Measurements from ENCODE around the gene RNF207.

The RNF207 gene

DNA sequence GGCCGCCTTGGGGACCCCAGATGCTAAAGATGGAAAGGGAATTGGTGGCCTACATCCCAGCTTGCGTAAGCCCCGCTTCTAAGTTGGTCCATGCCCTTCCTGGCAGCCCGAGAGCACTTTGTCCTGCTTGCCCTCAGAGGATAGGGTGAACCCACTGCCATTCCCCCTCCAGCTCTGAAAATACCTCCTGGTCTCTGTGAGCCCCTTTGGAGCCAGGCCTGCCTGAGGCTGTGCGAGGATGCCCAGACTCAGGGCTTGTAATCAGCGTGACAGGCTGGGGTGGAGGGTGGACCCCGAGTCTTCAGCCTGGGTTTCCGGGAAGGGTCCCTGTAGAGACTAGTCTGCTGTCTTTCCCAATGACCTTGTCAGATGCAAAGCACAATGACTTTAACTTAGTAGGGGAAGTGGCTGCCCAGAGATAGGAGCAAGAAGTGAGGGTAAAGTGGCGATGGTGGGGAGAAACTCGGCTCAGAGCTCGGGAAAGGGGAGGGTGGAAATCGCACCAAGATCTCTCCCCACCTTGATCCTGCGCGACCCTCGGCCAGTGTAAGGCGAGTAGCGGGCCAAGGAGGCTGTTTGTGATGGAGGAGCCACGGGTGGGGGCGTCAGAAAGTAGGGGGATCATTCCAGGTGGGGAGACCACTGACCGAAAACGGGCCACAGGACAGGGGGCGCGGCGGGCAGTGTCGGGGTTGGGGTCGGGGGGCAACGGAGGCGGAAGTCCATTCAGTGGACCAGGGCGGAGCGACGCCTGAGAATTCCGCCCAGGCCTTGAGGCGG, 35.4 kb downstream of the RNF207 start:
- H3K36me3 ChIP-seq (ENCODE audit: control insufficient read depth in 4 of 4, insufficient read depth in 4 of 4, low read length in 3 of 4) = no peaks in the 10 kb centered on the region
- H3K27ac ChIP-seq (ENCODE audit: insufficient read depth in 1 of 2, low read depth in 1 of 2, low read length in 2 of 2, poor library complexity in 1 of 2, severe bottlenecking in 2 of 2) = no peak overlapping the region
- H3K27me3 ChIP-seq (replicated peaks in 2 of 5; ENCODE audit: control insufficient read depth in 4 of 5, insufficient read depth in 5 of 5, low read length in 4 of 5) = peaks cover 0 to 88% (median 33%) of the 10 kb centered on the region in 5 experiments
- ChIA-PET POLR2A (no interaction called here), CTCF (interaction anchor here (0.8 kb wide), 1 partner anchor 163 kb away, joined by 3 read pairs; no protein-coding TSS in a partner anchor)
- 10% methylated on average over 26 of the region's 33 CpGs for WGBS (ENCODE audit: insufficient coverage)
- peaks cover 0 to 27% (median 18%) of the 10 kb centered on the region in 4 experiments for H3K4me1 ChIP-seq (ENCODE audit: control extremely low read depth in 1 of 4, control insufficient read depth in 4 of 4, insufficient read depth in 4 of 4, low read length in 3 of 4)
- no peaks in the 10 kb centered on the region for H3K9me3 ChIP-seq (ENCODE audit: control extremely low read depth in 1 of 5, control insufficient read depth in 4 of 5, insufficient read depth in 2 of 5, low read depth in 1 of 5, low read length in 4 of 5)
- DNase-seq = no peak
- no peak overlapping the region for H3K4me3 ChIP-seq (ENCODE audit: control insufficient read depth in 1 of 7, extremely low read depth in 1 of 7, insufficient read depth in 4 of 7, low read depth in 2 of 7, low read length in 6 of 7)

- POLR2A ChIA-PET = no interaction called here
These were observed 36.2 kb downstream of the RNF207 start for GRCh38 chr1:6241887-6242740.

GRCh38 chr1:6243053-6243834, 37.3 kb downstream of the RNF207 start:
- DNase-seq = no peak
- 23% methylated on average over 20 of the region's 20 CpGs for WGBS (ENCODE audit: insufficient coverage)
- ChIA-PET POLR2A (no interaction called here), CTCF (interaction anchor here (0.6 to 1.2 kb wide), 2 partner anchors 15 to 37 kb away, joined by 3 read pairs; no protein-coding TSS in a partner anchor)
- Histone ChIP-seq H3K27me3 (replicated peaks in 2 of 5; ENCODE audit: control insufficient read depth in 4 of 5, insufficient read depth in 5 of 5, low read length in 4 of 5) (peaks cover 0 to 97% (median 44%) of the 10 kb centered on the region in 5 experiments), H3K36me3 (ENCODE audit: control insufficient read depth in 4 of 4, insufficient read depth in 4 of 4, low read length in 3 of 4) (no peaks in the 10 kb centered on the region), H3K4me3 (ENCODE audit: control insufficient read depth in 1 of 7, extremely low read depth in 1 of 7, insufficient read depth in 4 of 7, low read depth in 2 of 7, low read length in 6 of 7) (no peak overlapping the region), H3K27ac (ENCODE audit: insufficient read depth in 1 of 2, low read depth in 1 of 2, low read length in 2 of 2, poor library complexity in 1 of 2, severe bottlenecking in 2 of 2) (no peak overlapping the region), H3K4me1 (ENCODE audit: control extremely low read depth in 1 of 4, control insufficient read depth in 4 of 4, insufficient read depth in 4 of 4, low read length in 3 of 4) (peaks cover 0 to 31% (median 21%) of the 10 kb centered on the region in 4 experiments), H3K9me3 (ENCODE audit: control extremely low read depth in 1 of 5, control insufficient read depth in 4 of 5, insufficient read depth in 2 of 5, low read depth in 1 of 5, low read length in 4 of 5) (no peaks in the 10 kb centered on the region)

More at GRCh38 chr1:6241887-6242740, 36.2 kb downstream of the RNF207 start:
- CTCF ChIA-PET = interaction anchor here (0.6 to 1.2 kb wide), 3 partner anchors 14 to 162 kb away, joined by 3 read pairs; no protein-coding TSS in a partner anchor
- WGBS (ENCODE audit: insufficient coverage) = 1% methylated on average over 77 of the region's 99 CpGs
- H3K4me1 ChIP-seq (ENCODE audit: control extremely low read depth in 1 of 4, control insufficient read depth in 4 of 4, insufficient read depth in 4 of 4, low read length in 3 of 4) = peaks cover 0 to 31% (median 21%) of the 10 kb centered on the region in 4 experiments
- peak overlapping the region in 2 of 7 experiments; percentile 23 to 43 for H3K4me3 ChIP-seq (ENCODE audit: control insufficient read depth in 1 of 7, extremely low read depth in 1 of 7, insufficient read depth in 4 of 7, low read depth in 2 of 7, low read length in 6 of 7)
- H3K27me3 ChIP-seq (replicated peaks in 2 of 5; ENCODE audit: control insufficient read depth in 4 of 5, insufficient read depth in 5 of 5, low read length in 4 of 5) = peaks cover 0 to 93% (median 37%) of the 10 kb centered on the region in 5 experiments
- H3K9me3 ChIP-seq (ENCODE audit: control extremely low read depth in 1 of 5, control insufficient read depth in 4 of 5, insufficient read depth in 2 of 5, low read depth in 1 of 5, low read length in 4 of 5) = no peaks in the 10 kb centered on the region
- no peak overlapping the region for H3K27ac ChIP-seq (ENCODE audit: insufficient read depth in 1 of 2, low read depth in 1 of 2, low read length in 2 of 2, poor library complexity in 1 of 2, severe bottlenecking in 2 of 2)
- DNase-seq = no peak
- H3K36me3 ChIP-seq (ENCODE audit: control insufficient read depth in 4 of 4, insufficient read depth in 4 of 4, low read length in 3 of 4) = no peaks in the 10 kb centered on the region

DNA sequence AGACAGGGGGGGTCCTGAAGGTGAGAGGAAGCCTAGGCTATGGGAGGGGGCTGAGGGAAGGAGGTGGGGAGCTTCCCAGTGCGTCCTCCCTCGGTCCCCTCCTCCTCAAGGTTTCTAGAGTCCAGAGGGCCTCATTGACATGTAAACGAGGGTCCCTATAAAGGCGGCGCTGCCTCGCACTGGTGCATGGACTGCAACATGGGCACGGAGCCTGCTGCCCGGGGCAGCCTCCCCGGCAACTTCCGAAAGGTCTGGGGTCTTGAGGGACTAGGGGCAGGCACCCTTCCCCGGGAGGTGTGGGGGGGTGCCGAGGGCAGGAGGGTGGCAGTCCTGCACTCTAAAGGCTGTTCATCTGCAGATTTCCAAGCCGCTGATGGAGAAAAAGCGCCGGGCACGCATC, 38.1 kb downstream of the RNF207 start, which contains the start of gene HES3:
HES3 (plus strand) TSS at position 187 of the 400 bp plus-strand sequence; CDS start at position 374, 187 bp downstream.
- peaks cover 0 to 97% (median 49%) of the 10 kb centered on the region in 5 experiments for H3K27me3 ChIP-seq (replicated peaks in 2 of 5; ENCODE audit: control insufficient read depth in 4 of 5, insufficient read depth in 5 of 5, low read length in 4 of 5)
- no peak within 1 kb of the TSS for H3K4me3 ChIP-seq (ENCODE audit: control insufficient read depth in 1 of 7, extremely low read depth in 1 of 7, insufficient read depth in 4 of 7, low read depth in 2 of 7, low read length in 6 of 7)
- ChIA-PET CTCF (interaction anchor here (1.0 to 4.3 kb wide), 3 partner anchors 14 to 135 kb away, joined by 6 to 34 read pairs (median 10); no protein-coding TSS in a partner anchor), POLR2A (no interaction called here)
- no peaks in the 10 kb centered on the region for H3K9me3 ChIP-seq (ENCODE audit: control extremely low read depth in 1 of 5, control insufficient read depth in 4 of 5, insufficient read depth in 2 of 5, low read depth in 1 of 5, low read length in 4 of 5)
- H3K4me1 ChIP-seq (ENCODE audit: control extremely low read depth in 1 of 4, control insufficient read depth in 4 of 4, insufficient read depth in 4 of 4, low read length in 3 of 4) = peaks cover 0 to 34% (median 22%) of the 10 kb centered on the region in 4 experiments
- H3K36me3 ChIP-seq (ENCODE audit: control insufficient read depth in 4 of 4, insufficient read depth in 4 of 4, low read length in 3 of 4) = no peaks in the 10 kb centered on the region
- DNase-seq = no peak
- no peak within 1 kb of the TSS for H3K27ac ChIP-seq (ENCODE audit: insufficient read depth in 1 of 2, low read depth in 1 of 2, low read length in 2 of 2, poor library complexity in 1 of 2, severe bottlenecking in 2 of 2)
- WGBS (ENCODE audit: insufficient coverage) = 15% methylated on average over 8 of the region's 16 CpGs

DNA sequence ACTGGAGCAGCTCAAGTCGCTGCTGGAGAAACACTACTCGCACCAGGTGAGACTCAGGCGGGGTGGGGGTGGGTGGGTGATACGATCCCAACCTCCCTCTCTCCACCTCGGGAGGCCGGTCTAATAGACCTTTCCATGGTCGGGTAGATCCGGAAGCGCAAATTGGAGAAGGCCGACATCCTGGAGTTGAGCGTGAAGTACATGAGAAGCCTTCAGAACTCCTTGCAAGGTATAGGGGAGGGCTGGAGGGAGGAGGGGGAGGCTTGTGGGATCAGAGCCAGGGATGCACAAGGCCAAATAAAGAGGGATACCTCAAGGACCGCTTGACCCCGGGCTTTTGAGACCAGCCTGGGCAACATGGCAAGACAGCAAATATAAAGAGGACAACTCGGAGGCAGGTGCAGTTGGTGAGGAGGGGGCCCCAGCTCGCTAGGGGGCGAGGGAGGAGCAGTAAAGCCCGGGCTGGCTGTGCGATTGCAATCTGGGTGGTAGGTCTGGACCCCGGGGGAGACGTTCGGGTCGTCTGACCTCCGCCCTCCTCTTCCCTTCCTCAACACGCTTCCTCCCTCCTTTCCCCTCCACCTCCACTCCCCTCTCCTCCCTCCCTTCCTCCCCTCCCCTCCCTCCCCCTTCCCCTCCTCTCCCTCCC, 38.6 kb downstream of the RNF207 start:
- no peak for DNase-seq
- Histone ChIP-seq H3K4me1 (ENCODE audit: control extremely low read depth in 1 of 4, control insufficient read depth in 4 of 4, insufficient read depth in 4 of 4, low read length in 3 of 4) (peaks cover 0 to 34% (median 23%) of the 10 kb centered on the region in 4 experiments), H3K36me3 (ENCODE audit: control insufficient read depth in 4 of 4, insufficient read depth in 4 of 4, low read length in 3 of 4) (no peaks in the 10 kb centered on the region), H3K27ac (ENCODE audit: insufficient read depth in 1 of 2, low read depth in 1 of 2, low read length in 2 of 2, poor library complexity in 1 of 2, severe bottlenecking in 2 of 2) (no peak overlapping the region), H3K27me3 (replicated peaks in 2 of 5; ENCODE audit: control insufficient read depth in 4 of 5, insufficient read depth in 5 of 5, low read length in 4 of 5) (peaks cover 0 to 97% (median 49%) of the 10 kb centered on the region in 5 experiments), H3K9me3 (ENCODE audit: control extremely low read depth in 1 of 5, control insufficient read depth in 4 of 5, insufficient read depth in 2 of 5, low read depth in 1 of 5, low read length in 4 of 5) (no peaks in the 10 kb centered on the region), H3K4me3 (ENCODE audit: control insufficient read depth in 1 of 7, extremely low read depth in 1 of 7, insufficient read depth in 4 of 7, low read depth in 2 of 7, low read length in 6 of 7) (no peak overlapping the region)
- ChIA-PET POLR2A (no interaction called here), CTCF (interaction anchor here (0.6 to 9.1 kb wide), 9 partner anchors 12 to 168 kb away, joined by 3 to 113 read pairs (median 4); no protein-coding TSS in a partner anchor)
- 6% methylated on average over 10 of the region's 24 CpGs for WGBS (ENCODE audit: insufficient coverage)

Data from common myeloid progenitor, CD34-positive (primary cell).